IPS-18a (cell line): ENCODE results near the gene HSP90B1.

Source experiments
- H3K27ac ChIP-seq: one replicate; pipeline ENCODE4 v1.5.1; 2013; ENCODE audit warnings: low read length
- H3K27me3 ChIP-seq: one replicate; pipeline ENCODE4 v1.6.1; 2013; ENCODE audit warnings: mild to moderate bottlenecking, low read length; ENCODE audit not compliant: control insufficient read depth, insufficient read depth
- H3K36me3 ChIP-seq: one replicate; pipeline ENCODE4 v1.6.1; 2013; ENCODE audit warnings: low read depth, low read length; ENCODE audit not compliant: control insufficient read depth
- H3K4me1 ChIP-seq: one replicate; pipeline ENCODE4 v1.6.1; 2013; ENCODE audit warnings: low read depth, low read length; ENCODE audit not compliant: control insufficient read depth
- H3K4me3 ChIP-seq: one replicate; pipeline ENCODE4 v1.5.1; 2013; ENCODE audit warnings: low read length
- H3K9ac ChIP-seq: one replicate; pipeline ENCODE4 v1.6.1; 2013; ENCODE audit warnings: mild to moderate bottlenecking, low read length, moderate library complexity
- H3K9me3 ChIP-seq: one replicate; pipeline ENCODE4 v1.6.1; 2013; ENCODE audit warnings: low read depth, low read length; ENCODE audit not compliant: control insufficient read depth

Gene HSP90B1

GRCh38 chr12:103930034-103930786, at the start of gene HSP90B1:
Gene HSP90B1, plus strand, starts transcription at chr12:103930410. Its CDS starts 106 bp downstream, at chr12:103930516.
- Histone ChIP-seq H3K4me1 (peaks cover 13% of the 10 kb centered on the region), H3K36me3 (peaks cover 37% of the 10 kb centered on the region), H3K27ac (peak within 1 kb of the TSS; percentile 93), H3K4me3 (peak within 1 kb of the TSS; percentile 91), H3K27me3 (no peaks in the 10 kb centered on the region), H3K9me3 (no peaks in the 10 kb centered on the region), H3K9ac (peak within 1 kb of the TSS; percentile 91)

- Histone ChIP-seq H3K36me3 (no peaks in the 10 kb centered on the region), H3K9me3 (no peaks in the 10 kb centered on the region), H3K27ac (no peak overlapping the region), H3K27me3 (no peaks in the 10 kb centered on the region), H3K9ac (no peak overlapping the region), H3K4me3 (no peak overlapping the region), H3K4me1 (no peaks in the 10 kb centered on the region)
These were observed 48.9 kb upstream of the HSP90B1 start for GRCh38 chr12:103881261-103881660.

GRCh38 chr12:103882861-103883596, 47.2 kb upstream of the HSP90B1 start:
- Histone ChIP-seq H3K27ac (no peak overlapping the region), H3K9ac (no peak overlapping the region), H3K4me3 (no peak overlapping the region), H3K27me3 (no peaks in the 10 kb centered on the region), H3K36me3 (no peaks in the 10 kb centered on the region), H3K4me1 (no peaks in the 10 kb centered on the region), H3K9me3 (no peaks in the 10 kb centered on the region)

DNA sequence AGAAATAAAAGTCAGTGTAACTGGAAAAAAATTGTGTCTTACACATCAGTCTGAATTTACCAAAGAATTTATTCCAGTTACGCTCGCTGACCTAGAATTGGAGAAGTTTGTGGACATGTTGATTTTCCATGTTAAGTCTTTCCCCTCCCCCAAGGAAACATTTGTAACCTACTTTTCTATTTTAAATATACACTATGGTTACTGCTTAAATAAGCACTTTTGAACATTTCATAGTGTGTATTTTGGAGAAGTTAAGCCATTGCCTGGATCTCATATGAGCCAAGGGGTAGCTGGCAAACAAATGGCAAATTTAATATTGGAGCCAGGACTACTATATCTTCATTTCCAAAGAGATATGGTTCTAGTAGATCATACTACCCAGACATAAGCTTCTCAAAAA, 46.3 kb upstream of the HSP90B1 start:
- Histone ChIP-seq H3K9ac (no peak overlapping the region), H3K4me1 (no peaks in the 10 kb centered on the region), H3K27ac (no peak overlapping the region), H3K27me3 (no peaks in the 10 kb centered on the region), H3K36me3 (no peaks in the 10 kb centered on the region), H3K4me3 (no peak overlapping the region), H3K9me3 (no peaks in the 10 kb centered on the region)

DNA sequence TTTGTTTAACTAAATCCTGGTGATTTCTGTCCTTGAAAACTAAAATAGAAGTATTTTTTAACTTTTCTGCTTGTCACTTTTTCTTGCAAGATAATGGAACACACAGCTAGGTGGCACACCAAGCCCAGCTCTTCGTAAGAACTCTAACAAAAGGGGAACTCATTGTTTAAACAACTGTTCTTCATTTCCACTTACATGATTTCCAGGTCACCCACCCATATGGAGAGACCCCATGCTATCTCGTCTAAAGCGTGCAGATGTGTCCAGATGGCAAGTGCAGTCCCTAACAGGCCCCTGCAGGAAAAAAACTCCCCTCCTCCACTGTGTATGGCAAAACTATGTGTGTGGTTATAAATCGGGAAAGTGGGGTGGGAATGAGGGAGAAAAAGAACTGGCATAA, 45.9 kb upstream of the HSP90B1 start:
- H3K9me3 ChIP-seq: no peaks in the 10 kb centered on the region
- H3K27ac ChIP-seq: no peak overlapping the region
- no peaks in the 10 kb centered on the region for H3K27me3 ChIP-seq
- no peak overlapping the region for H3K4me3 ChIP-seq
- H3K9ac ChIP-seq: no peak overlapping the region
- H3K4me1 ChIP-seq: no peaks in the 10 kb centered on the region
- no peaks in the 10 kb centered on the region for H3K36me3 ChIP-seq

DNA sequence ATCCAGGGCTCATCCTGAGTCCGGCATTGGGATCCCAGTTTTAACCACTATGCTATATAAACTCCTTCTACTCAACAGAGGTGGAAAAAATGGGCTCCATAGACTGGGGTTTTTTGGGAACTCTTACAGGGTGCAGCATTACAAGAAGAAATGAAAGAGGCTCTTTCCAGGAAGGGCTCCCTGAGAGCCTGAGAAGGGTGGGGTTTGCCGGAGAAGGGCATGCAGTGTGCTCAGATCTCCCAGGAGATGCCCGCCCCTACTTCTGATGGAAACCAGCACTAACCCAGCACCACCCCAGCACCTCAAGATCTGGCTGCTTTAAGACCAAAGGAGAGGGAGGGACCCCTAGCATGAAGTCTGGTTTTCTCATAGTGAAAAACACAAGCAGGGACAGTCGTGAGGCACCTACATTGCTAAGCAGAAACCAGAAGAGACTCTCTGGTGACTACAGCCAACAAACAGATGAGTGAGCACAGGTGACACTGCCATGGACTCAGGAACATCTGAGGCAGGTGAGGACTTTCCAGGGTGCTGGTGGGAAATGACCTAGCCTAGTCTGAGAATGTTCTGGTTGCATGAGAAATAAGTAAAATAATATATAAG, 43.9 kb upstream of the HSP90B1 start:
- Histone ChIP-seq H3K4me1 (no peaks in the 10 kb centered on the region), H3K27ac (no peak overlapping the region), H3K4me3 (no peak overlapping the region), H3K36me3 (no peaks in the 10 kb centered on the region), H3K9me3 (no peaks in the 10 kb centered on the region), H3K9ac (no peak overlapping the region), H3K27me3 (no peaks in the 10 kb centered on the region)

GRCh38 chr12:103887738-103888137, 42.5 kb upstream of the HSP90B1 start:
- Histone ChIP-seq H3K9me3 (no peaks in the 10 kb centered on the region), H3K27me3 (no peaks in the 10 kb centered on the region), H3K4me3 (no peak overlapping the region), H3K27ac (no peak overlapping the region), H3K36me3 (no peaks in the 10 kb centered on the region), H3K9ac (no peak overlapping the region), H3K4me1 (no peaks in the 10 kb centered on the region)

GRCh38 chr12:103897316-103897715, 32.9 kb upstream of the HSP90B1 start:
- Histone ChIP-seq H3K4me1 (no peaks in the 10 kb centered on the region), H3K9ac (no peak overlapping the region)

DNA sequence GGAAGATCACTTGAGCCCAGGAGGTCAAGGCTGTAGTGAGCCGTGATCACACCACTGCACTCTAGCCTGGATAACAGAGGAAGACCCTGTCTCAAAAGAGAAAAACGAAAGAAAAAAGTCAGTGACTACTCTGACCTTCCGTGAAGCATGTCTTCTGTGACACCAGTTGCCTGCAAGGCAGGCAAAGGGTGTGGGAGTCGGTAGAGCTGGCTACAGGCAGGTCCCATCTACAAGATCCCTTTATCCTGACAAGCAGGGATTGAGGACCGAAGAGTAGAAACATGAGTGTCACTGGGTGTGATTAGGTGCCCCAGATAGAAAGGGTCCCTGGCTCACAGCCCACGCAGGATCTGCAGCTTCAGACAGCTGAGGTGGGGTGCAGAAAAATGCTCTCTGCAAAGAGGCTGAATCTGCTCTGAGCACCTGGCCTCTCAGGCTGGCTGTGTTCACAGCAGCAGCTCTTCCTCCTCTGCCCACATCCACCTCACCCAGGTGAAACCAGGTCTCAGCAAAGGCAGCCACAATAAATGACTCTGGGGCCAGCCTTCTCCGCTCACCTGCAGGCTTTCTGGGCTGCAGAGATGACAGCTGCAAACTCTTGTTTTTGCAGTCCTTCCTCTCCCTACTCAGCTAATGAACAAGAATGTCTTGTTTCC, 28.6 kb upstream of the HSP90B1 start:
- Histone ChIP-seq H3K36me3 (no peaks in the 10 kb centered on the region), H3K9ac (no peak overlapping the region), H3K9me3 (no peaks in the 10 kb centered on the region), H3K27me3 (no peaks in the 10 kb centered on the region), H3K27ac (no peak overlapping the region), H3K4me1 (no peaks in the 10 kb centered on the region), H3K4me3 (no peak overlapping the region)

More at GRCh38 chr12:103897316-103897715, 32.9 kb upstream of the HSP90B1 start:
- no peak overlapping the region for H3K4me3 ChIP-seq
- H3K27ac ChIP-seq: no peak overlapping the region
- no peaks in the 10 kb centered on the region for H3K9me3 ChIP-seq
- no peaks in the 10 kb centered on the region for H3K27me3 ChIP-seq
- no peaks in the 10 kb centered on the region for H3K36me3 ChIP-seq

- no peaks in the 10 kb centered on the region for H3K36me3 ChIP-seq
- no peaks in the 10 kb centered on the region for H3K27me3 ChIP-seq
- no peak overlapping the region for H3K9ac ChIP-seq
- no peaks in the 10 kb centered on the region for H3K4me1 ChIP-seq
- H3K27ac ChIP-seq: no peak overlapping the region
- H3K9me3 ChIP-seq: no peaks in the 10 kb centered on the region
- no peak overlapping the region for H3K4me3 ChIP-seq
These were observed 26.2 kb upstream of the HSP90B1 start for GRCh38 chr12:103903993-103904392.

DNA sequence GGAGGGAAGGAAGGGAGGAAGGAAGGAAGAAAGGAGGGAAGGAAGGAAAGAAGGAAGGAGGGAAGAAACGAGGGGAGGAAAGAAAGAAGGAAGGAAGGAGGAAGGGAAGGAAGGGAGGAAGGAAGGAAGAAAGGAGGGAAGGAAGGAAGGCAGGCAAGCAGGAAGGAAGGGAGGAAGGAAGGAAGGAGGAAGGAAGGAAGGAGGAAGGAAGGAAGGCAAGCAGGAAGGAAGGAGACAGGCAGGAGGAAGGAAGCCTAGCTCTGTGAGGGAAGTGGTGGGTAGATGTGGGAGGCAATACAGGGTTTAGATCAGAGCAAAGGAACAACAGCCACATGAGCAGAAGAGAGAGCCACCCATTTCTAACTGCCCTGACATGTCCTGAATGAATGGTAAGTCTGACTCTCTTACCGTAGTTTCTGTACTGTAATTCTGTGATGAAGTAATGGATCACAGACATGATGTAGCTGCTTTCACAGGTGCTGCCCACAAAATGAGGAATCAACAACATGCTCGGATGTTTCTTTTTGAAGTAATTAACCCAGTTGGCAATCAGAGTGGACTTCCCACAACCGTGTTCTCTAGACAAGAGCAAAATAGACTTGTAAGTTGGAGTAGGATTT, 24.4 kb upstream of the HSP90B1 start:
- Histone ChIP-seq H3K27ac (no peak overlapping the region), H3K27me3 (no peaks in the 10 kb centered on the region), H3K9ac (no peak overlapping the region), H3K4me1 (no peaks in the 10 kb centered on the region), H3K9me3 (no peaks in the 10 kb centered on the region), H3K36me3 (no peaks in the 10 kb centered on the region), H3K4me3 (no peak overlapping the region)
